ENCODE measurements around the gene S100G.

- TF ChIP-seq POLR2A (IDR thresholded peaks at IDR 0.05; ENCODE audit: low read length) (no peak), CTCF (IDR thresholded peaks at IDR 0.05) (no peak), RFX5 (IDR thresholded peaks at IDR 0.05) (no peak), EP300 (IDR thresholded peaks at IDR 0.05) (no peak), KDM1A (IDR thresholded peaks at IDR 0.05; ENCODE audit: low read depth) (no peak), MYC (IDR thresholded peaks at IDR 0.05; ENCODE audit: borderline replicate concordance, low read length) (no peak), FOXS1 (CRISPR knock-in tag; IDR thresholded peaks at IDR 0.05) (no peak), POLR2AphosphoS2 (conservative IDR thresholded peaks at IDR 0.05; ENCODE audit: low read length) (no peak), CEBPB (IDR thresholded peaks at IDR 0.05) (no peak), MAX (IDR thresholded peaks at IDR 0.05) (no peak), RAD21 (conservative IDR thresholded peaks at IDR 0.05 in 1 of 2, IDR thresholded peaks at IDR 0.05 in 1 of 2) (no peak), REST (IDR thresholded peaks at IDR 0.05) (no peak), USF2 (IDR thresholded peaks at IDR 0.05) (no peak), ZSCAN20 (CRISPR knock-in tag; IDR thresholded peaks at IDR 0.05) (no peak)
Measured at GRCh38 chrX:16639966-16640365, 10.0 kb upstream of the S100G start.
